Medulla oblongata (tissue), 1 donor: ENCODE results near the gene GRK5.

Source experiments
- DNase-seq: peaks from one replicate; pipeline ENCODE4 v3.0.0-alpha.2; 2015; ENCODE audit errors: extremely low spot score

GRK5 gene

GRCh38 chr10:119198438-119198837 is 8.9 kb upstream of the GRK5 start:
- no peak for DNase-seq

GRCh38 chr10:119199231-119199992 is 8.0 kb upstream of the GRK5 start:
- DNase-seq = peak; percentile 90

- DNase-seq = no peak
Observed at GRCh38 chr10:119201233-119201632, 6.1 kb upstream of the GRK5 start.

- DNase-seq = no peak
Observed at GRCh38 chr10:119203006-119203405, 4.4 kb upstream of the GRK5 start.

GRCh38 chr10:119205894-119206602 is 1.3 kb upstream of the GRK5 start:
- peak; percentile 38 for DNase-seq

GRCh38 chr10:119206603-119207365 is 587 bp upstream of the GRK5 start:
- DNase-seq = peak; percentile 73

GRCh38 chr10:119207713-119208552 is 562 bp downstream of the GRK5 start:
- DNase-seq = peak; percentile 64

- peak; percentile 16 for DNase-seq
Observed at GRCh38 chr10:119208553-119208940, 1.2 kb downstream of the GRK5 start.

GRCh38 chr10:119209035-119209735 is 1.8 kb downstream of the GRK5 start:
- DNase-seq = peak; percentile 79

- no peak for DNase-seq
Observed at GRCh38 chr10:119209736-119210355, 2.5 kb downstream of the GRK5 start.

GRCh38 chr10:119210633-119211032 is 3.3 kb downstream of the GRK5 start:
- DNase-seq = no peak

- DNase-seq = no peak
Observed at GRCh38 chr10:119211176-119211575, 3.8 kb downstream of the GRK5 start.

GRCh38 chr10:119211625-119212441 is 4.5 kb downstream of the GRK5 start:
- no peak for DNase-seq

- no peak for DNase-seq
Observed at GRCh38 chr10:119215371-119215770, 8.0 kb downstream of the GRK5 start.

GRCh38 chr10:119216127-119216526 is 8.8 kb downstream of the GRK5 start:
- no peak for DNase-seq

GRCh38 chr10:119217401-119217800 is 10.0 kb downstream of the GRK5 start:
- no peak for DNase-seq

GRCh38 chr10:119217991-119218490 is 10.7 kb downstream of the GRK5 start:
- DNase-seq = no peak

GRCh38 chr10:119219871-119220270 is 12.5 kb downstream of the GRK5 start:
- DNase-seq = no peak

- no peak for DNase-seq
Observed at GRCh38 chr10:119221201-119221600, 13.8 kb downstream of the GRK5 start.
